Measurements from ENCODE around the gene SPX.

DNA sequence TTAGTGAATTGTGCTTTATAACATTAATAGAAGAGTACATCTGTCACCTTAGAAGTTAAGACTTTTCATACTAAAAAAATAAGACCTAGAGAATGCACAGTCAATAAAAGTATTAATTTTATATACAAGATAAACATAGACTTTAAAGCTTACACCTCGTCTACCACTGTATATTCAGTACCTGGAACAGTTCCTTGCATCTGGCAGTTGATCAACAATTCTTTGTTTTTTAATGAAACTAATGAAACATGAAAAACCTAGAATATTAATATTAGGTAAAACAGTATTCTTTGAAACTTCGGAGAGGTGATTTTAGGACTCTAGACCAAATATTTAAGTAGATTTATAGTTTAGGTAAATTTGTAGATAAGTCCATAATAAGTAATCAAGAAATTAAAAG is 20.2 kb upstream of the SPX start:
- TF ChIP-seq, protein P1, sequence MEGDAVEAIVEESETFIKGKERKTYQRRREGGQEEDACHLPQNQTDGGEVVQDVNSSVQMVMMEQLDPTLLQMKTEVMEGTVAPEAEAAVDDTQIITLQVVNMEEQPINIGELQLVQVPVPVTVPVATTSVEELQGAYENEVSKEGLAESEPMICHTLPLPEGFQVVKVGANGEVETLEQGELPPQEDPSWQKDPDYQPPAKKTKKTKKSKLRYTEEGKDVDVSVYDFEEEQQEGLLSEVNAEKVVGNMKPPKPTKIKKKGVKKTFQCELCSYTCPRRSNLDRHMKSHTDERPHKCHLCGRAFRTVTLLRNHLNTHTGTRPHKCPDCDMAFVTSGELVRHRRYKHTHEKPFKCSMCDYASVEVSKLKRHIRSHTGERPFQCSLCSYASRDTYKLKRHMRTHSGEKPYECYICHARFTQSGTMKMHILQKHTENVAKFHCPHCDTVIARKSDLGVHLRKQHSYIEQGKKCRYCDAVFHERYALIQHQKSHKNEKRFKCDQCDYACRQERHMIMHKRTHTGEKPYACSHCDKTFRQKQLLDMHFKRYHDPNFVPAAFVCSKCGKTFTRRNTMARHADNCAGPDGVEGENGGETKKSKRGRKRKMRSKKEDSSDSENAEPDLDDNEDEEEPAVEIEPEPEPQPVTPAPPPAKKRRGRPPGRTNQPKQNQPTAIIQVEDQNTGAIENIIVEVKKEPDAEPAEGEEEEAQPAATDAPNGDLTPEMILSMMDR (IDR thresholded peaks at IDR 0.05): no peak
- no peak for TF ChIP-seq POLR2A (IDR thresholded peaks at IDR 0.05)

All from ovary (tissue), 3 donors.